GM12878 (cell line): Measurements from ENCODE around the gene GSG1L2. TPM values are rescaled to one million over a fixed set of nuclear protein-coding genes. Genes with fewer than 3 reads are reported as not detected.

Source experiments
- ATAC-seq: fragments of 200-7000 bp; cut with Tn5 transposase; 3 replicates; pipeline ENCODE4 v1.9.1; 2020; ENCODE audit warnings: mild to moderate bottlenecking, moderate library complexity
- BruUV-seq: library from RNA; stranded (reverse); fragments of 400-500 nt; replicated peaks from 2 replicates; lab custom pipeline; 2021; lab: Mats Ljungman, UMichigan
- CTCF ChIA-PET: fragments of 300-600 bp; sonication (Branson Sonifier 250); formaldehyde crosslinking; extraction: SDS; loops from one replicate; lab custom pipeline; 2021; ENCODE audit warnings: inconsistent platforms; lab: Yijun Ruan, JAX
- POLR2A ChIA-PET: fragments of 350-600 bp; formaldehyde crosslinking; extraction: SDS; loops from one replicate; lab custom pipeline; 2021; ENCODE audit warnings: inconsistent platforms; lab: Charles Lee
- RAD21 ChIA-PET: fragments of 300-600 bp; sonication (Branson Sonifier 250); formaldehyde crosslinking; loops from one replicate; lab custom pipeline; 2023; ENCODE audit warnings: antibody characterized with exemption; ENCODE audit not compliant: unreplicated experiment; lab: Charles Lee
- SMC1A ChIA-PET: fragments of 300-600 bp; sonication (Branson Sonifier 250); formaldehyde crosslinking; loops from one replicate; lab custom pipeline; 2023; ENCODE audit not compliant: unreplicated experiment, uncharacterized antibody; lab: Charles Lee
- DNase-seq: peaks from one replicate; pipeline ENCODE4 v3.0.0-alpha.2; 2011; ENCODE audit warnings: low read depth, low spot score
- FAIRE-seq: peaks from 3 replicates; lab custom pipeline; 2011; peaks lifted over from hg19 to GRCh38; lab: Jason Lieb, UNC
- H2AFZ ChIP-seq: 2 replicates; pipeline ENCODE4 v1.6.0; 2011; ENCODE audit warnings: low read depth, low read length, control low read depth; ENCODE audit not compliant: control insufficient read depth
- H3K27ac ChIP-seq: 2 replicates; pipeline ENCODE4 v1.5.1; 2011; ENCODE audit warnings: control low read depth; ENCODE audit not compliant: control insufficient read depth, insufficient read depth
- H3K27me3 ChIP-seq, 2 experiments: replicated peaks in 1 of 2; 2 replicates each; pipeline versions ENCODE4 v1.6.0 to v1.6.1; 2011; ENCODE audit warnings: low read length in 1 of 2; ENCODE audit not compliant: control insufficient read depth in 2 of 2, insufficient read depth in 2 of 2
- H3K36me3 ChIP-seq, 2 experiments: 2 replicates each; pipeline ENCODE4 v1.5.1; 2011; ENCODE audit warnings: low read length in 1 of 2; ENCODE audit not compliant: control insufficient read depth in 2 of 2, insufficient read depth in 2 of 2
- H3K4me1 ChIP-seq: 2 replicates; pipeline ENCODE4 v1.6.1; 2011; ENCODE audit warnings: mild to moderate bottlenecking, low read length, moderate library complexity, mixed read lengths; ENCODE audit not compliant: control insufficient read depth, insufficient read depth
- H3K4me2 ChIP-seq: 2 replicates; pipeline ENCODE4 v1.6.0; 2011; ENCODE audit warnings: control low read depth; ENCODE audit not compliant: control insufficient read depth, insufficient read depth
- H3K4me3 ChIP-seq: fragments of 200-600 bp; sonication (generic); 2 replicates; pipeline ENCODE4 v1.5.1; 2016
- H3K79me2 ChIP-seq: 2 replicates; pipeline ENCODE4 v1.6.0; 2011; ENCODE audit warnings: low read length; ENCODE audit not compliant: control insufficient read depth, insufficient read depth
- H3K9ac ChIP-seq: 2 replicates; pipeline ENCODE4 v1.8.0; 2011; ENCODE audit warnings: low read length, control low read depth, mixed read lengths; ENCODE audit not compliant: control insufficient read depth, insufficient read depth
- H3K9me3 ChIP-seq: replicated peaks from 3 replicates; pipeline ENCODE4 v1.5.1; 2011; ENCODE audit warnings: mild to moderate bottlenecking, low read length; ENCODE audit not compliant: control insufficient read depth, insufficient read depth
- H4K20me1 ChIP-seq: 2 replicates; pipeline ENCODE4 v1.6.0; 2011; ENCODE audit not compliant: control insufficient read depth, insufficient read depth
- BACH1 ChIP-seq: fragments of 450-650 bp; IDR thresholded peaks from 2 replicates; pipeline ENCODE4 v1.6.1; 2017; ENCODE audit warnings: mild to moderate bottlenecking, borderline replicate concordance
- CBFB ChIP-seq: IDR thresholded peaks from 2 replicates; pipeline ENCODE4 v1.6.1; 2016; ENCODE audit warnings: antibody characterized with exemption, low read depth
- CEBPB ChIP-seq, 2 experiments: fragments of 150-350 bp in 1 of 2; IDR thresholded peaks; 2 replicates each; pipeline ENCODE4 v1.6.1; 2012 to 2014; ENCODE audit warnings: low read depth in 2 of 2, low read length in 2 of 2, borderline replicate concordance in 1 of 2, inconsistent platforms in 1 of 2
- DPF2 ChIP-seq: fragments of 450-650 bp; IDR thresholded peaks from 2 replicates; pipeline ENCODE4 v1.6.1; 2017; ENCODE audit warnings: mild to moderate bottlenecking
- EGR1 ChIP-seq, 2 experiments: IDR thresholded peaks; 1 replicate in 1 of 2; 2 replicates in 1 of 2; pipeline ENCODE4 v1.6.1; 2011 to 2012; ENCODE audit warnings: low read depth in 2 of 2, low read length in 2 of 2, borderline replicate concordance in 1 of 2, mild to moderate bottlenecking in 1 of 2, moderate library complexity in 1 of 2
- HDAC2 ChIP-seq: fragments of 200-600 bp; sonication (generic); IDR thresholded peaks from 2 replicates; pipeline ENCODE4 v1.6.1; 2017
- HDGF ChIP-seq: fragments of 450-650 bp; IDR thresholded peaks from 2 replicates; pipeline ENCODE4 v1.6.1; 2016; ENCODE audit warnings: antibody characterized with exemption
- IRF4 ChIP-seq: IDR thresholded peaks from 2 replicates; pipeline ENCODE4 v1.6.1; 2011; ENCODE audit warnings: low read depth, low read length
- JUNB ChIP-seq: IDR thresholded peaks from 2 replicates; pipeline ENCODE4 v1.6.1; 2016; ENCODE audit warnings: antibody characterized with exemption, mild to moderate bottlenecking
- MYB ChIP-seq: fragments of 150-350 bp; IDR thresholded peaks from 2 replicates; pipeline ENCODE4 v1.6.1; 2014; ENCODE audit warnings: mild to moderate bottlenecking, low read depth, low read length, borderline replicate concordance
- MYC ChIP-seq: IDR thresholded peaks from 2 replicates; pipeline ENCODE4 v1.6.1; 2011; ENCODE audit warnings: mild to moderate bottlenecking, low read length, moderate library complexity, inconsistent platforms; ENCODE audit not compliant: insufficient read depth, insufficient replicate concordance, insufficient read length, severe bottlenecking
- PAX5 ChIP-seq: IDR thresholded peaks from 2 replicates; pipeline ENCODE4 v1.6.1; 2011; ENCODE audit warnings: low read depth, low read length, borderline replicate concordance
- RUNX3 ChIP-seq: IDR thresholded peaks from 2 replicates; pipeline ENCODE4 v1.6.1; 2012; ENCODE audit warnings: low read length, inconsistent platforms
- WRNIP1 ChIP-seq: IDR thresholded peaks from 2 replicates; pipeline ENCODE4 v1.6.1; 2011; ENCODE audit warnings: low read depth, low read length, improper control_type of control experiment, borderline replicate concordance
- YBX1 ChIP-seq: fragments of 450-650 bp; IDR thresholded peaks from 2 replicates; pipeline ENCODE4 v1.6.1; 2016; ENCODE audit warnings: antibody characterized with exemption
- ZBED1 ChIP-seq: IDR thresholded peaks from 2 replicates; pipeline ENCODE4 v1.6.1; 2016; ENCODE audit warnings: borderline replicate concordance
- ZNF217 ChIP-seq: fragments of 450-650 bp; IDR thresholded peaks from 2 replicates; pipeline ENCODE4 v1.6.1; 2017; ENCODE audit warnings: antibody characterized with exemption, mild to moderate bottlenecking
- WGBS: methylation state at CpG from one replicate; pipeline ENCODE4 v1.1.6; 2016; ENCODE audit warnings: low lambda C conversion rate; ENCODE audit not compliant: insufficient replicate concordance, insufficient coverage; ENCODE audit errors: missing lambda C conversion rate; 5-methylcytosine and 5-hydroxymethylcytosine counted together
- in situ Hi-C: fragments of 300-500 bp; cut with MboI; formaldehyde crosslinking; loops from 9 replicates; pipeline ENCODE4 v1.14.3; 2018; ENCODE audit warnings: mixed read lengths
- intact Hi-C: fragments of 100-400 bp; cut with micrococcal nuclease; formaldehyde crosslinking; loops from one replicate; pipeline ENCODE4 v1.14.2; 2022; ENCODE audit not compliant: unreplicated experiment
- polyA plus RNA-seq, 11 experiments: library from polyadenylated mRNA; depleted of rRNA in 4 of 11; unstranded in 6 of 11; stranded (reverse) in 5 of 11; fragments of >200 nt; fragmentation: Nextera tagmentation in 4 of 11; fragmentation: Illumina TruSeq in 1 of 11; extraction: Ambion mirVana in 4 of 11; extraction: Trizol in 1 of 11; gene quantifications; 1 replicate in 1 of 11; 2 replicates in 10 of 11; pipeline versions ENCODE4 v1.2.1 to v1.2.3, GENCODE V29; 2011 to 2016; ENCODE audit warnings: inconsistent platforms in 2 of 11, missing spikeins in 2 of 11, low read depth in 1 of 11
- total RNA-seq, 4 experiments: library from RNA; depleted of rRNA in 3 of 4; stranded (reverse); fragments of >200 nt in 3 of 4; fragmentation: Illumina TruSeq in 1 of 4; extraction: Trizol in 1 of 4; gene quantifications; 2 replicates each; pipeline versions ENCODE4 v1.2.1 to v1.2.3, GENCODE V29; 2013 to 2021
- TF ChIP-seq, protein P1 (sequence below): fragments of 450-650 bp; IDR thresholded peaks from 2 replicates; pipeline ENCODE4 v1.6.1; 2016; ENCODE audit warnings: mild to moderate bottlenecking
- TF ChIP-seq, protein P2 (sequence below): IDR thresholded peaks from 2 replicates; pipeline ENCODE4 v1.6.1; 2012; ENCODE audit warnings: low read depth, low read length, improper control_type of control experiment

Gene GSG1L2
- total and polyA plus RNA-seq, 10 of the 15 experiments (the other 5 are each of a cell fraction or from before 2014, with no cell fraction given), result not detected

DNA sequence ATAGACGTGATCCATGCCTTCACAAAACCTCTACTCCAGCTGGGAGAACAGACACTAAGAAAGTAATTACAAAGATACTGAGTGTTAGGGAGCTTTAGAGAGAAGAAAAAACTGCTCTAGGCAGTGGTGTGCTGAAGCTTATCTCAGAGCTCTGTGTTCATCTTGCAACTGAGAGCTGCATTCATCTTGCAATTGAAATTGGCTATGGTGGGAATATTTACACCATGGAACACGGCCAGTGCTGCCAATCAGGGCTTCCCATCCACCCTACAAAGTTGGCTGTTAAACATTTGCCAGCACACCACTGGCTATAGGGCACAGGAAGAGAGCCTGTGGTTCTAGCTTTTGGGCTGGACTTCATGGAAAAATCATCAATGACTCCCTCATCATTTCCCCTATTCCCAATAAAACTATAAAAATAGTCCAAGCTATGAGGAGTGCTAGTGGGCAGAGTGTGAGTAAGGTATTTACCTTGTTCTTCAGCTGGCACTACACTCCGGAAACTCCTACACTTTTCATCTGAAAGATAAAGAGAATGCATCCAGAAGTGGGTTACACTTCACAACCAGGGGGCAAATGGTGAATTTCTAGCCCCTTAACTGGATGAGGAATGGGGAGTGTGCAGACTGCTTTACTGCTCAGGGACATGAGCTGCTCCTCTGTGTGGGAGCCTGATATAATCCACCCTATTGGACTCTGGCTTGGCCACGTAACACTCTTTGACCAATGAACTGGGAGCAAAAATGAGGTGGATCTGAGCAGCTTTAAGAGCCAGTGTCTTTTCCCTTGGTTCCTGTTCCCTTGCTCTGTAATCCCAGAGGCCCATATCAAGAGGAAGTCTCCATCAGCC, 11.6 kb downstream of the GSG1L2 start:
- 0% methylated on average over 4 of the region's 4 CpGs for WGBS
- ChIA-PET POLR2A (no interaction called here), RAD21 (no interaction called here), SMC1A (no interaction called here), CTCF (no interaction called here)
- no peaks in the 10 kb centered on the region for H3K36me3 ChIP-seq
- TF ChIP-seq CBFB (no peak), PAX5 (no peak), BACH1 (no peak), CEBPB (IDR thresholded peaks at IDR 0.05; ENCODE audit: borderline replicate concordance in 1 of 2, low read depth in 2 of 2, low read length in 2 of 2) (no peak), IRF4 (no peak), EGR1 (IDR thresholded peaks at IDR 0.05; ENCODE audit: borderline replicate concordance in 1 of 2, low read depth in 2 of 2, low read length in 2 of 2) (no peak), ZBED1 (no peak), DPF2 (no peak), YBX1 (no peak), HDAC2 (no peak), MYC (no peak), JUNB (no peak), ZNF217 (no peak), WRNIP1 (no peak), RUNX3 (no peak), HDGF (no peak), MYB (no peak)
- TF ChIP-seq, protein P1, sequence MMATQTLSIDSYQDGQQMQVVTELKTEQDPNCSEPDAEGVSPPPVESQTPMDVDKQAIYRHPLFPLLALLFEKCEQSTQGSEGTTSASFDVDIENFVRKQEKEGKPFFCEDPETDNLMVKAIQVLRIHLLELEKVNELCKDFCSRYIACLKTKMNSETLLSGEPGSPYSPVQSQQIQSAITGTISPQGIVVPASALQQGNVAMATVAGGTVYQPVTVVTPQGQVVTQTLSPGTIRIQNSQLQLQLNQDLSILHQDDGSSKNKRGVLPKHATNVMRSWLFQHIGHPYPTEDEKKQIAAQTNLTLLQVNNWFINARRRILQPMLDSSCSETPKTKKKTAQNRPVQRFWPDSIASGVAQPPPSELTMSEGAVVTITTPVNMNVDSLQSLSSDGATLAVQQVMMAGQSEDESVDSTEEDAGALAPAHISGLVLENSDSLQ, result no peak
- TF ChIP-seq, protein P2, sequence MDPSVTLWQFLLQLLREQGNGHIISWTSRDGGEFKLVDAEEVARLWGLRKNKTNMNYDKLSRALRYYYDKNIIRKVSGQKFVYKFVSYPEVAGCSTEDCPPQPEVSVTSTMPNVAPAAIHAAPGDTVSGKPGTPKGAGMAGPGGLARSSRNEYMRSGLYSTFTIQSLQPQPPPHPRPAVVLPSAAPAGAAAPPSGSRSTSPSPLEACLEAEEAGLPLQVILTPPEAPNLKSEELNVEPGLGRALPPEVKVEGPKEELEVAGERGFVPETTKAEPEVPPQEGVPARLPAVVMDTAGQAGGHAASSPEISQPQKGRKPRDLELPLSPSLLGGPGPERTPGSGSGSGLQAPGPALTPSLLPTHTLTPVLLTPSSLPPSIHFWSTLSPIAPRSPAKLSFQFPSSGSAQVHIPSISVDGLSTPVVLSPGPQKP, result no peak
- H3K27me3 ChIP-seq, result no peaks in the 10 kb centered on the region; a peak in 1 of 4 replicates
- H2AFZ ChIP-seq, result no peak overlapping the region
- intact Hi-C loops (no loop called here), in situ Hi-C loops (no loop called here)
- ATAC-seq (no peak), DNase-seq (no peak), FAIRE-seq (no peak)
- no TSS peak for BruUV-seq
- H3K4me2 ChIP-seq, result no peak overlapping the region
- H3K4me3 ChIP-seq, result no peak overlapping the region
- no peaks in the 10 kb centered on the region for H3K9me3 ChIP-seq
- no peak overlapping the region for H3K27ac ChIP-seq
- H3K9ac ChIP-seq, result no peak overlapping the region
- H4K20me1 ChIP-seq, result no peaks in the 10 kb centered on the region
- H3K79me2 ChIP-seq, result no peaks in the 10 kb centered on the region
- H3K4me1 ChIP-seq, result no peaks in the 10 kb centered on the region
